KBM-7 (cell line): Measurements from ENCODE around the gene RDH14.
A peak's percentile ranks its signal among the peaks of the same experiment; 100 is the strongest.

Experiments used
- DNase-seq: peaks from one replicate; pipeline ENCODE4 v3.0.0-alpha.2; 2015
- in situ Hi-C: fragments of 300-500 bp; cut with MboI; formaldehyde crosslinking; loops from 2 replicates; pipeline ENCODE4 v1.14.3; 2020; ENCODE audit warnings: low sequenced_read_pairs, low pct_unique_long_range_greater_than_20kb, mixed read lengths

The RDH14 gene

GRCh38 chr2:18527326-18527725 is 33.1 kb downstream of the RDH14 start:
- no peak for DNase-seq
- in situ Hi-C loops = no loop called here

GRCh38 chr2:18526429-18526828 is 34.0 kb downstream of the RDH14 start:
- DNase-seq = no peak
- in situ Hi-C loops = no loop called here

GRCh38 chr2:18525852-18526251 is 34.6 kb downstream of the RDH14 start:
- in situ Hi-C loops = no loop called here
- DNase-seq = no peak

- in situ Hi-C loops = no loop called here
- DNase-seq = no peak
Observed at GRCh38 chr2:18525236-18525635, 35.2 kb downstream of the RDH14 start.

GRCh38 chr2:18522484-18523146 is 37.8 kb downstream of the RDH14 start:
- in situ Hi-C loops = loop anchor here (25.0 kb wide), 1 partner anchor 840 kb away; the partner anchor contains the start of gene OSR1
- no peak for DNase-seq

GRCh38 chr2:18520451-18521425 is 39.7 kb downstream of the RDH14 start:
- in situ Hi-C loops = loop anchor here (25.0 kb wide), 1 partner anchor 842 kb away; the partner anchor contains the start of gene OSR1
- peak; percentile 71 for DNase-seq

GRCh38 chr2:18519914-18520450 is 40.5 kb downstream of the RDH14 start:
- in situ Hi-C loops = loop anchor here (25.0 kb wide), 1 partner anchor 842 kb away; the partner anchor contains the start of gene OSR1
- no peak for DNase-seq

GRCh38 chr2:18518116-18519111 is 42.0 kb downstream of the RDH14 start:
- no peak for DNase-seq
- in situ Hi-C loops = loop anchor here (25.0 kb wide), 1 partner anchor 844 kb away; the partner anchor contains the start of gene OSR1

GRCh38 chr2:18517386-18517785 is 43.1 kb downstream of the RDH14 start:
- no peak for DNase-seq
- in situ Hi-C loops = loop anchor here (25.0 kb wide), 1 partner anchor 845 kb away; the partner anchor contains the start of gene OSR1

GRCh38 chr2:18516112-18516511 is 44.3 kb downstream of the RDH14 start:
- no peak for DNase-seq
- in situ Hi-C loops = loop anchor here (25.0 kb wide), 1 partner anchor 846 kb away; the partner anchor contains the start of gene OSR1

GRCh38 chr2:18514526-18515461 is 45.7 kb downstream of the RDH14 start:
- in situ Hi-C loops = loop anchor here (25.0 kb wide), 1 partner anchor 848 kb away; the partner anchor contains the start of gene OSR1
- DNase-seq = no peak

- DNase-seq = no peak
- in situ Hi-C loops = loop anchor here (25.0 kb wide), 1 partner anchor 852 kb away; the partner anchor contains the start of gene OSR1
Observed at GRCh38 chr2:18510775-18511174, 49.7 kb downstream of the RDH14 start.

GRCh38 chr2:18506883-18507509 is 53.5 kb downstream of the RDH14 start:
- in situ Hi-C loops = loop anchor here (25.0 kb wide), 1 partner anchor 855 kb away; the partner anchor contains the start of gene OSR1
- DNase-seq = no peak

GRCh38 chr2:18505703-18506341 is 54.6 kb downstream of the RDH14 start:
- in situ Hi-C loops = loop anchor here (25.0 kb wide), 1 partner anchor 856 kb away; the partner anchor contains the start of gene OSR1
- no peak for DNase-seq
